ACHN (cell line): ENCODE results near the gene NDUFAF2.

ENCODE experiments used
- DNase-seq: peaks from one replicate; pipeline ENCODE4 v3.0.0-alpha.2; 2015
- in situ Hi-C: cut with HindIII; loops from 2 replicates; pipeline ENCODE4 v1.10.0; 2017; ENCODE audit warnings: low sequenced_read_pairs, low pct_ligation_motif_present, low pct_unique_long_range_greater_than_20kb

Gene NDUFAF2, protein sequence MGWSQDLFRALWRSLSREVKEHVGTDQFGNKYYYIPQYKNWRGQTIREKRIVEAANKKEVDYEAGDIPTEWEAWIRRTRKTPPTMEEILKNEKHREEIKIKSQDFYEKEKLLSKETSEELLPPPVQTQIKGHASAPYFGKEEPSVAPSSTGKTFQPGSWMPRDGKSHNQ

GRCh38 chr5:60944904-60945812 lies at the start of gene NDUFAF2, which contains the start of gene ERCC8:
NDUFAF2 (plus strand) TSS chr5:60945205; CDS start chr5:60945256, 51 bp downstream.
ERCC8 (minus strand) TSS chr5:60945070; CDS start chr5:60945008, 62 bp downstream.
- DNase-seq, result peak; percentile 91
- in situ Hi-C loops, result no loop called here

DNA sequence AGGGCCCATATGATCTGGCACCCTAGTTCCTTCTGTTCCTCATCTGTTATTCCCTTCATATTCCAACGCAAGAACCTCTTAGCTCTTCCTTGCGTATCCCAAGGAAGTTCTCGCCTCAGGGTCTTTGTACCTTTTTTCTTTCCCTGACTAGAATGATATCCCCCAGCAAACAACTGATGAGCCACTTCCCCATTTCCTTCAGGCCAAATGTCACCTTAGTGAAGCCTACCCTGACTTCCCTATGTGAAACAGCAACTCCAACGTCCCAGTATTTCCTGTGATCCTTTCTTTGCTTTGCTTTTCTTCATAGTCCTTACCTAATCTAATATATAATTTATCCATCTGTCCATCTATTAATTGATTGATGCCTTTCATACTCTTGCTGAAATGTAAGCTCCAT lies 48.0 kb upstream of the NDUFAF2 start:
- DNase-seq, result no peak
- in situ Hi-C loops, result no loop called here

GRCh38 chr5:60903356-60903755 lies 41.6 kb upstream of the NDUFAF2 start:
- in situ Hi-C loops, result no loop called here
- no peak for DNase-seq

- DNase-seq, result no peak
- in situ Hi-C loops, result no loop called here
Measured at GRCh38 chr5:60916646-60917045, 28.4 kb upstream of the NDUFAF2 start.

DNA sequence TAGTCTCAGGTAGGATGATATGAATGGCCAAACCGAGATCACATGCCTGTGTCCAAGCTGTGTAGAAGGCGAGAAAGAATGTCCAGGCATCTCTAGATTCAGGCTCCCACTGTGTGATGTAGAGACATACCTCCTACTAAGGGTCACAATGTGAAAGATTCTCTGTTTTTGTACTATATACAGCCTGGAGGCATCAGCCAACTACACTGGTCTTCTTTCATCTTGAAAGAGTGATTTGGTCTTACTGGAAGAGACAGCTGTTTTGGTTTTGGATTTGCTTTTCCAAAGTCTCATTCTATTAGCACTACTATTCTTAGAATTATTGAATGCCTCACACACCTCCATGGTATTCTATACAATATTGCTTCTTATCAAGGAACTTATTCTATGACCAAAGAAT lies 26.5 kb upstream of the NDUFAF2 start:
- in situ Hi-C loops, result no loop called here
- no peak for DNase-seq

DNA sequence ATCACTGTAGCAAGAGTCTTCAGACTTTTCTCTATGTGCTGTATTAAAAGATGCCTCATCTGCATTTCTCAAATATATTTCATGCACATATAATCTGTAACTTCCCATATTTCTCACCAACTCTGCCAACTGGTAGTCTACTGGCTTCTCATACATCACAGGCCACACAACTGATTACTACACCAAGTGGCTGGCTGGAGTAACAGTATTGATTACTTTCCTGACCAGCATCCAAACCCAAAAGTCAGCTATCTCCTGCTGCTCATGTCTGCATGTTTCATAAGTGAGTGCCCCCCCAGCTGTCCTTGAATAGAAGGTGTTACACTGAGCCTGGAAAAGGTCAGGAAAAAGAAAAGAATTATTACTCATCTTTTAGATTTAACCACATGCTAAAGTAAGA lies 17.6 kb upstream of the NDUFAF2 start:
- DNase-seq, result no peak
- in situ Hi-C loops, result no loop called here

DNA sequence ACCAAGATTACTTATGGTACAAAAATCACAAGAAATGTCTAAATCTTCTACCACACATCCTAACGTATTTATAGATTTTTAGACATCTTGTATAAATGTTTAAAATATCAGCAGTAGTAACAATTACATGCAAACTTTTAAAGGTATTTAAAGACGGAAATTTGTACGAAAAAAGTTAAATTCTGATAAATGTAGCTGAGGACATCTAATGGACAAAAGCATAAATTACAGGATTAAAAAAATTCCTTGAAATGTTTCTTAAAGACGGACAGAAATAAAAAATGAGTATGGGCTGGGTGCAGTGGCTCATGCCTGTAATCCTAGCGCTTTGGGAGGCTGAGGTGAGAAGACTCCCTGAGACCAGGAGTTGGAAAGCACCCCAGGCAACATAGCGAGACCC lies 16.0 kb upstream of the NDUFAF2 start:
- in situ Hi-C loops, result no loop called here
- peak; percentile 19 for DNase-seq

GRCh38 chr5:60943624-60944023 lies 1.4 kb upstream of the NDUFAF2 start:
- in situ Hi-C loops, result no loop called here
- DNase-seq, result no peak

- peak; percentile 53 for DNase-seq
- in situ Hi-C loops, result no loop called here
Measured at GRCh38 chr5:60945813-60946187, 795 bp downstream of the NDUFAF2 start.

DNA sequence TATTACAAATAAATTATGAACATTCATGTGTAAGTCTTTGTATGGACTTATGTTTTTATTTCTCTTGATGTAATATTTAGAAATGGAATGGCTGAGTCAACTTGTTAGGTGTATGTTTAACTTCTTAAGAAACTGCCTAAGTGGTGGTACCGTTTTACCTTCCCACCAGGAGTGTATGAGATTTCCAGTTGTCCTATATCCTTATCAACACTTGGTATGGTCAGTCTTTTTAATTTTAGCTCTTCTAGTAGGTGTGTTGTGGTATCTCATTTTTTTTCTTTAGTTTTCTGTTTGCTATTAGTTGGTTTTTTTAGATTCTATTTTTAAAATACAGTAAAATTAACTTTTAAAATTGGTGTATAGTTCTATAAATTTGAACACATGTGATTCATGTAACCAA lies 3.7 kb downstream of the NDUFAF2 start:
- in situ Hi-C loops, result no loop called here
- no peak for DNase-seq

DNA sequence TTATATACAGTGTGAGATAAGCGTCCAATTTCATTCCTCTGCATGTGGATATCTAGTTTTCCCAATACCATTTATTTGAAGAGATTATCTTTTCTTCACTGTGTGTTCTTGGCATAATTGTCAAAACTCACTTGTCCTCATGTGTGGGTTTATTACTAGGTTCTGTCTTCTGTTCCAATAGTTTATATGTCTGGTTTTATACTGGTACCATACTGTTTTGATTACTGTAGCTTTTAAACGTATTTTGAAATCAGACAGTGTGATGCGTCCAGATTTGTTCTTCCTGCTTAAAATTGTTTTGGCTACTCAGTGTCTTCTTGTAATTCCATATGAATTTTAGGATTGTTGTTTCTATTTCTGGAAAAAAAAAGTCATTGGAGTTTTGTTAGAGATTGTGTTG lies 10.2 kb downstream of the NDUFAF2 start:
- DNase-seq, result no peak
- in situ Hi-C loops, result no loop called here

DNA sequence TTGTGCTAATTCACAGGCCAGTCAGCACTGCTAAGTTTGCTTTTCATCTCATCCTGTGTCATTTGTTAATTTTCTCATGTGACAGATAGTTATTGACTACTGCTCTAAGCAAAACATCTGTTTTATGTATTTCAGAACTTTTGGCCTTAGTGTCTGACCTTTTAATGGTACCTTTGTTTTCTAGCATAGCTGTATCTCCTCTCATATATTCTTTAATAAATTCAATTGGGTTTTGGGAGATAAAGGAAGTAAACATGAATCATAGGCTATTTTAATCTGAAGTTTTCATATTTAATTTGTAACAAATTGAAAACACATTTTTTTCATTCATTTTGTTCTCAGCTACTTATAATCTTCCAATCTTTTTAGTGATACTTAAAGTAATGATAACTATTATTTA lies 13.1 kb downstream of the NDUFAF2 start:
- in situ Hi-C loops, result no loop called here
- DNase-seq, result no peak

GRCh38 chr5:60958712-60959111 lies 13.7 kb downstream of the NDUFAF2 start:
- no peak for DNase-seq
- in situ Hi-C loops, result no loop called here

- peak; percentile 55 for DNase-seq
- in situ Hi-C loops, result no loop called here
Measured at GRCh38 chr5:60959156-60959555, 14.2 kb downstream of the NDUFAF2 start.

DNA sequence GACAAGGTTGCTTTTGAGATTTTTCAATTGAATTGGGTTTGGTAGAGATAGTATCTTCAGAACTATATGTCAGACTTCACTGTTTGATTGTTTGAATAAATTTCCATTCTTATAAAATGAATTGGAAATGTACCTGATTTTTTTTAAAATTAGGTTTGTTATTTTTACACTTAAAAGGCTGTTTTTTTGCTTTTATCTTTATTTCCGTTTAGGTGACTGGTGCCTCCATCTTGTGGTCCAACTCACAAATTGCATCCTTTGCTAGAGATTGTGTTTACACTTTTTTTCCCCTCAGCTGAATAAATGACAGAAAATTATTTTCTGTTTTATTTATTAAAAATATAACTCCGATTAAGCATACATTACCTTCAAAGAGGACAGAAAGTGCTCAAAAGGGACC lies 15.6 kb downstream of the NDUFAF2 start:
- DNase-seq, result peak; percentile 49
- in situ Hi-C loops, result no loop called here

- DNase-seq, result no peak
- in situ Hi-C loops, result no loop called here
Measured at GRCh38 chr5:60961685-60962084, 16.7 kb downstream of the NDUFAF2 start.

DNA sequence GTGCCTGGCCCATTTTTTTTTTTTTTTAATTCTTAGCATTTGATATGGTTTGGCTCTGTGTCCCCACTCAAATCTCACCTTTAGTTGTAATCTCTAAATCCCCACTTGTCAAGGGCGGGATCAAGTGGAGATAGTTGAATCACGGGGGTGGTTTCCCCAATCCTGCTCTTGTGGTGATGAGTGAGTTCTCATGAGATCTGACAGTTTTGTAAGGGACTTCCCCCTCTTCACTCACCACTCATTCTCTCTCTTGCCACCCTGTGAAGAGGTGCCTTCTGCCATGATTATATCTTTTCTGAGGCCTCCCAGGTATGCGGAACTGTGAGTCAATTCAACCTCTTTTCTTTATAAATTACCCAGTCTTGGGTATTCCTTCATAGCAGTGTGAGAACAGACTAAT lies 27.2 kb downstream of the NDUFAF2 start:
- DNase-seq, result no peak
- in situ Hi-C loops, result no loop called here

DNA sequence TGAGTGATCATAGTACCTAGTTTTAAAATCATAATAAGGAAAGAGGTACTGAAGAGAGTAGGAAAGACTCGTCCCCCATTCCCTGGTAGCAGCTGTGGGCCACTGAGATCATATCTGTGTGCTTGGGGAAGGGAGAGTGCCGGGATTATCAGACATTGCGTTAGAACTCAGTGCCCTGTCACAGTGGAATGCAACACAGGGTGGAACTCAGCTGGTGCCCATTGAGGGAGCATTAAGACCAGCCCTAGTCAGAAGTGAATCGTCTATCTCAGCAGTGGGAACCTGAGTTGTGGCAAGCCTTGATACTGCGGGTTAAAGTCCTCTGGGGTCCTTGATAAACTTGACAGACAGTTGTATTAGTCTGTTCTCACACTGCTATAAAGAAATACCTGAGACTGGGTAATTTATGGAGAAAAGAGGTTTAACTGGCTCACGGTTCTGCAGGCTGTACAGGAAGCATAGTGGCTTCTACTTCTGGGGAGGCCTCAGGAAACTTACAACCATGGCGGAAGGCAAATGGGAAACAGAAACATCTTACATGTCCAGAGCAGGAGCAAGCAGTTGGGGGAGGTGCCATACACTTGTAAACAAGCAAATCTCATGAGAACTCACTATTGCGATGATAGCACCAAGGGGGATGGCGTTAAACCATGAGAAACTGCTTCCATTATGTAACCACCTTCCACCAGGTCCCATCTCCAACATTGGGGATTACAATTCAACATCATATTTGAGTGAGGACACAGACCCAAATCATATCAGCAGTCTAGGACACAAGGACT lies 33.1 kb downstream of the NDUFAF2 start:
- in situ Hi-C loops, result no loop called here
- no peak for DNase-seq

GRCh38 chr5:60978968-60979367 lies 34.0 kb downstream of the NDUFAF2 start:
- in situ Hi-C loops, result no loop called here
- DNase-seq, result no peak
